Activated CD8-positive, alpha-beta memory T cell treated with anti-CD3 and anti-CD28 coated beads, Interleukin-2, amount 50 U/mL, for 48 hours (primary cell): ENCODE measurements around the gene FOXP1.

Experiments used
- DNase-seq: peaks from one replicate; pipeline ENCODE4 v3.0.0-alpha.2; 2020

The FOXP1 gene

DNA sequence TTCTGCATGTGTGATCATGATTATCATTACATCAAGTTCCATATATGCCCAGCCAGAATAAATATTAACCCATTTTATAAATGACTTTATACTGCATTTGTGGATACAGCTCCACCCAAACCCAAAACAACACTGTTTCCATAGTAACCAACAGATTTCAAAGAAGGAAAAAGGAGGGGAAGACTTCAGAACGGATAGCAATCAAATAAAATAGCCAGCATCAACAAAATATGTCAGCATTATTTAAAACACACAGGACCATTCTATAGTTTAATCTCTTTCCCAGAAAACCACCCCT, 114.4 kb downstream of the FOXP1 start:
- no peak for DNase-seq

DNA sequence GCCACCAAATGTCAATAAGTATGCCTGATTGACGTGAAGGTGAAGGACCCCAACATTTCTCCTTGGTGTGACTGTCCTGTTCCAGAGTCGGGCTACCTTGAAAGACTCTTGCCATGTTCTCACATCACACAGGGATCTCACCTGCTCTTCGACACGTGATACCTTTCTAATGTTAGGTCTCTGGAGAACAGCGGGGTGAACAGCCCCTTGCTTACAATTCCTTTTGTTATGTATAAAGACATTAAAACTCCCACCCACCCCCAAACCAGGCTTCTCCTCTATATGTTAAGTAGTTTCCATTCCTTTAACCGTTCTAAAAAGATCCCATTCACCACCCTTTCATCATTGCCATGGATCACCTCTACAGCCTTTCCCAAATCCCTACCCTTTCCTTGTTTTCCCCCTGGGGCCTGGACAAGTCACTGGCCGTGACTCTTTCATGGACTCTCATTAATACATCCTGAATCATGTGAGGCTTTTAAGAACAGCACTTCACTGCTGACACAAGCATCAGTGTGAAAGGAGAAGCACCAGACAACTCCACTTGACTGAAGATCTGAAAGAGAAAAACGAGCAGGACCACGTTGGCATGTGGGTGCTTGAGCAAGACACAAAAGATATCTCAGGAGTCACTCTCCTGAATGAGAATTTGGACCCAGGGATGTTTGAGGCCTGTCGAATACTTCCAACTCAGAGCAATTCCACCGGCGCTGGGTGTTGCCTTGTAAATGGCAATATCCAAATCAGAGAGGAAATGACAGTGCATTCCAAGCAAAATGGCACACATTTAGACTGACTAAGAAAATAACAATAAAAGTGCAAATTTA, 115.0 kb downstream of the FOXP1 start:
- DNase-seq: no peak

DNA sequence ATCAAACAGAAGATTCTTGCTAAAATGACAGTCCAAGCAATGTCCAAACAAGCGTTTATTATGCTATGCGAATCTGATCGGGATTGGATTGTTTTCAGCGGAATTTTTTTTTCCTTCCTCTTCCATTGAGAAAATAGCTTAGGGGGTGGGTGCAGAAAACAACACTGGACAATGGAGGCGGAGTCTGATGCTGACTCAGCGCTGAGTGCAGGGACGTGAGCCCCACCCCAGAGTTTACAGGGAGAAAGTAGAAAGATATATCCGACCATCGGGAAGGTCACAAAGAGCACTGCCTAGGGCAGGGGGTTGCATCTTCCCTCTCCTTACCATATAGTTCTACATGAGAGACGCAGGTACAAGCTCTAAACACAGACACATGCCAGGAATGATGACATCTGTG, 117.0 kb downstream of the FOXP1 start:
- DNase-seq: no peak

DNA sequence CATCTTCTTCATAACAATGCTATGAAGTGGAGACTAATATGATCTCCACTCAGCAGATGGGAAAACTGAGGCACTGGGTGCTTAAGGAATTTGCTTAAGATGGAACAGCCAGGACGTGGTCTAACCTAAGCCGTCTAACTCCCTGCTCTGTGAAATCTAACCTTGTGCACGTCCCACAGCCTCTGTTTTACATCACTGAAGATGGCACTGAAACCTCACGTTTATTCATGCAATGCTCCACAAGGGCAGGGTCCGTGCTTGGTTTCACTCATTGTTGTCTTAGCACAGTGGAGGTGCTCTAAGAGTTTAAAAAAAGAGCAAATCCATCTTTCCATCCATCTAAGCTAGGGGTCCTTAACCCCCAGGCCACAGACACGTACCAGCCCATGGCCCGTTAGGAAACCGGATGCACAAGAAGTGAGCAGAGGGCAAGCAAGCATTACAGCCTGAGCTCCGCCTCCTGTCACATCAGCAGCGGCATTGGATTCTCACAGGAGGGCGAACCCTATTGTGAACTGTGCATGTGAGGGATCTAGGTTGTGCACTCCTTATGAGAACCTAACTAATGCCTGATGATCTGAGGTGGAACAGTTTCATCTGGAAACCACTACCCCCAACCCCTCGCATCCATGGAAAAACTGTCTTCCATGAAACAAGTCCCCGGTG, 118.0 kb downstream of the FOXP1 start:
- no peak for DNase-seq

DNA sequence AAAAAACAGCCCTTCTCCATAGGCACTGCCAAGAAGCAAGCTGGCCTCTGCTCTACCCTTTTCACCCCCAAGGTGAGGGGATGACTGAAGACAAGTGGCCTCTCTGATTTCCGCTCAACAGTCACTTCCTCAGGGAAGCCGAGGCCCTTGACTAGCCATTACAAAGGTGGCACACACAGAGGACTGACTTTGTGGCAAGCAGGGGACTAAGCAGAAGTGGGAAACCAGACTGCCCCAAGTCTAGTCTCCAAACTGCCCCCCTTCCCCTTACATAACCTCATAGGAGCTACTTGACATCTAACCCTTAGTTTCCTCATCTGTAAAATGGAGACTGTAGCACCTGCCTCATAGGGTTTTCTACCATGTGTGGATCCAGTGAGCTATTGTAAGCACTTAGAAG, 118.9 kb downstream of the FOXP1 start:
- no peak for DNase-seq

DNA sequence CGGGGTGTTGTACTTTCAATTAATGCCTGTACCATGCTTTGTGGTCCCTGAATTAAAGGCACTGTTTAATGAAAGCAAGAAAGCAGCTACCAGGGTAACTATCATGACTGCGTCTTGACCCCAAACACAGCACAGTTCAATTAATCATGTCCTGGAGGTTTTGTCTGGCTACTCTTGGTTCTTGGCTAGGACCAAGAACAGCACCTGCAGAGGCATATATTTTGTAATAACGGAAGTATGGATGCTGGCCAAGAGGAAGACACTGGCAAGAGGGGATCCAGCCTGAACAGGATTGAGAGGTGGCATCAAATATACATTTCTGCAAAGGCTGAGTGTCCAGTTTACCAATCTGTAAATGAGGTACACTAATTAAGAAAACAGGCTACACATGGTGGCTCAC, 119.9 kb downstream of the FOXP1 start:
- no peak for DNase-seq

DNA sequence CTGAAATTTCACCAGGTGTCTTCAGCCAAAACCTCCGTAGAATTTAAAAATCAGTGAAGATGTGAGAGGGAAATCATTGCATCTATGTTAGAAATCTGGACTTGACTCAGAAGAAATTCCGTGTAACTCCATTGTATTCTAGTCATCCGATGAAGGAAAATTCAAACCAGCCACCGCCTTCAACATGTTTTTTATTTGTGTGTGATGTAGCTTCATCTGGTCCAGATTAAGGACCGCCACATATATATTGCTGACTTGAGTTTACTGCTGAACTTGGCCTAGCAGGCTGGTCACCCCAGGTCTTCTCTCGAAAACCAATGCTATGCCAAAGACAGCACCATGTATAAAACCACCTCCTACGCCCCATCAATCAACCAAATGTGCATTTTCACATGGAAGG, 120.9 kb downstream of the FOXP1 start:
- DNase-seq: no peak

DNA sequence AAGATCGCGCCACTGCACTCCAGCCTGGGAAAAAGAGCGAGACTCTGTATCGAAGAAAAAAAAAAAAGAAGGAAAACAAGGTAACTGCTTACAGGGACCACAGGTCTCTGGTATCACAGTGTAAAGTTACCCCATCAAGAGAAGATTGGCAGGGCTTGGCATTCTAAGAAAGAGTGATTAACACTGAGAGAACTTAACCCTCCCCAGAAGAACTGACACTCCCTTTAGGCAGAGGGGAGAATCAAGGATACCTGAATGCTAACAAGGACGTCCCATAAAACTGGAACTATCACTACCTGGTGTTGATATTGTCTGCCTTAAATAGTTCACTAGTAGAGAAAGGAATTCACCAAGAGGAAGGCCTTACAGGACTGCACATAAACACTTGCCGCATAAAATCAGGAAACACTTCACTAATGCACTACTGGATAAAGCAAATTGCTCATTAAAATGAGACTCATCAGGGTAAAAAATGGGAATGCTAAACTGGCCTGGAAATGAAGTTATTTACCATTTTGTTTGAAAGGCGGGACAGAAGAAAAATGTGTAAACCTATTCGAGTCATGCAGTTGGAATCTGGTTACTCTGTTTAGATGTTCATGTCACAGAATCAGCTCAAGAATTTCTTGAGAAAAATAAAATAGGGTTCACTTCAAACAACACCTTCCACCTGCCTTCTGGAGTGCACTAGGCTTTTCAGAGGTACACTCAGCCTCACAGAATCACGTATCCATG, 121.6 kb downstream of the FOXP1 start:
- no peak for DNase-seq

DNA sequence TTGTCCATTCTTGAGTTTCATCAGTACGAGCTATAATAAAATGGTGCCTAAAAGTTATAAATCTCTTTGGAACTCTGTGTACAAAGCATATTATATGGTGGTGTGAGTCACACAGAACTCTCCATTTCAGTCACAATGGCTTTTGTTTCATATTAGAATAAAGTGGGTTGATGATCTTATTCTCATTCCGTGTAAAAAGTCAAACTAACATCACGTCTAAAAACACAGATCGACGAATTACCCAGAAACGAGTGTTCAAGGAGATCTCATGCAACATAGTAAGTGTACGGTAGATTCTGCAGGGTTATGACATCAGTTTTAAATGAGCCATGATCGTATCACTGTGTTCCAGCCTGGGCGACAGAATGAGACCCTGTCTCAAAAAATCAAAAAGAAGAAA, 122.4 kb downstream of the FOXP1 start:
- DNase-seq: no peak

DNA sequence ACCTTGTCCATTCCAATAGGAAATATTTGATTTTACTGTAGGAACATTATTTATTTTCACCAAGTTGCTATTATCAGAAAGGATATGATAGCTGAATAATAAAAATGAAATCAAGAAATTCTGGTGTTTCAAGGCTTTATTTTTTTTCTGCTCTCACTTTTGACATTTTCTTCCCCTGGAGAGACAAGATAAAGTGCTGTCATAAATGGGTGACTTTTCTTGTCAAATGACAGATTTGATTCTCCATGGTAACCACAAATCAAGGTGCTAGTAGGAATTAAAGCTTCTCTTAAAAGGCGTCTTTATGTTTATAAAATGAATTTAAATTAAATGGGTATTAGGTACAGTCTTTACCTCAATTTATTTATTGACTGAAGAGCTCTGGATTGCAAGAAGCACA, 124.6 kb downstream of the FOXP1 start:
- no peak for DNase-seq

DNA sequence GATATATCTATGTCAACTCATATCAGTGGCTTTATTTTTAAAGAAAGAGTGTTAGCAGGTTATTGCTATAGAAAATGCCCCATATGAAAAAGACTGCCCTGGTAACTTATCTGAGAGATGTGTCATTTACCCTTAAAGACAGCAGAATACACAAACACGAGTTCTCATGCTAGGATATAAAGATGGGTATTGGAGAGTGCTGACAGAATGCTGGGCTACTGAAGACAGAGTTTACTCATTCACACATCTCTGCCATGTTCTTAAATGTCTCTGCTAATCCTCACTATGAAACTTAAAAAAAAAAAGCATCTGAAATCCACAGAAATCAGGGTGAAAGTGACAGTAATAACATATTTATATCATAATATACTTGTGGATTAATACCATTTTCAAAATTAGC, 126.7 kb downstream of the FOXP1 start:
- DNase-seq: no peak

DNA sequence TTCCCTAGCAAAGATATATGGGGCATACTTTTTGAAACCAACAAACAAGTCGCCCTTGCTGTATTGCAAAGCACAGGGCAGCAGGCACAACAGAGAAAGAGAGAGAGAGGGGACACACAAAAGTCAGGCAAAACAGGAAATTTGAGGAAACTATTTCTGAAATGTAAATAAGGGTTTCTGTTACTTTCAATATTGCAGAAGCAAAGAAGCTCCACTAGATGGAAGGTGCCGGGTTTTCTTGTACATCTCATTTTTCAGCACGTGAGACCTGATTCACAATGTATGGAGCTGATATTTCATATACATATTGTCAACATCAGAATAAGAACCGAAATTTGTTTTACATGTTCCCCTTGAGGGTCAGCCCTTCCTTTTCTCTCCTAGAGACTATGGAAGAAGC, 127.4 kb downstream of the FOXP1 start:
- DNase-seq: no peak

DNA sequence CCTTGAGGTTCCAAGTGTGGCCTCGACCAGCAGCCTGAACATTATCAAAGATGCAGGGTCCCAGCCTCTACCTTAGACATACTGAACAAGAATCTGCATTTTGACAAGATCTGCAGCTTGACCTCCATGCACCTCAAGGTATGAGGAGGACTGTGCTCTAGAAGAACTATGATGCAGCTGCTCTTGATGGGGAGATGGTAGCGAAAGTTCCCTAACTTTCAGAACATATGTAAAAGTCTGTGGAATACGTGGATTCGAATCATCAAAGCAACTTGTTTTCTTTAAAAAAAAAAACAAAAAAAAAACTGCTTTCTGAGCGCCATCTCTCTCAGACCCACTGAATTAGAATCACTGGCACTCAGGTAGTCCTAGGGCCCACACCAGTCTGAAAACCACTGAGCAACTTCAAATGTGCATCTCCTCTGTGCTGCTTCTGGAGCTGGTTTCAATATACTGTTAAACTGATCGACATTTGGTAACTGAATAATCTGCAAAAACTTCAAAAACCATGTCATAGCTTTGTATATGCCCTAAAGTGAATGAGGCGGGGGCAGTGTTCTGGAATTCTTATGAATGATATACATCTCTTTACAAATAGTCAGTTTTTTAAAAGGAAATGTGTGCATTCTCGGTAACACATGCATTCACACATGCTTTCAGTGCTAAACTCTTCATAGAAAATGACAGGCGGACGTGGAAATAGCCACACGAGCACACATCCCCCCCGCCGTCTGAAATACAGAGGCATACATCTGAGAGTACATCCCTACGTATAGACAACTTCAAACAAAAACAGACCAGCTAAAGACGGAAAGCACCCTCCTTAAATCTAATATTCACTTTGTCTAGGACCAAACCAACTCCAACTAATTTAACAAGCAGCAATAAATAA, 128.8 kb downstream of the FOXP1 start:
- no peak for DNase-seq

DNA sequence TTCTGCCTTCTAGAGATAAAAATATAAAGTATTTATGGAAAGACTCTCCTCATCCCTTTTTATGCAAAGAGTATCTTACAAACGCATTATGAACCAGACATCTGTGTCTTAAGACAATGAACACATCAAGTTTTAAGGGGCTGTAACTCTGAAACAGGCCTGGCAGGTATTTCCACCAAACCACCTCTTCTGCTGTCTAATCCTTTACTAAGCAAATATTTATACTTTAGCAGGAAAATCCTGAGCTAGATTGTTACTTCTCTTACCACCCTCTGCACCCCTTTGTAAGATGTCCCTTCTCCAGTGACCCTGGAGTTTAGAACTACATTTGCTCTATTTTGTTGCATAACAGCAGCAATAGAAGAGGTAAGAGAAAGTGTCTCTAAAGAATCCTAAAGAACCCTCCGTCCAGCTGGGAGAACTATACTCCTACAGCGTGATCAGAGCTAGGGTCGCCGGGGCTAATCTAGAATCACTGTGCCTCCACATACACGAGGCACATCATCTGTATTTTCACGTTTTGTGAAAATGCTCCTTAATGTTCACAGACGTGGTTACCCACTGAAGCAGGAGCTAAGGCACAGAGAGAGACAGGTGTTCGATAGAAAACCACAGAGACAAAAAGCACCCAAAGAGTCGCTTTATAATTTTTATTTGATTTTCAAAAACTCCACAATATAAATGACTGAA, 129.6 kb downstream of the FOXP1 start:
- no peak for DNase-seq

DNA sequence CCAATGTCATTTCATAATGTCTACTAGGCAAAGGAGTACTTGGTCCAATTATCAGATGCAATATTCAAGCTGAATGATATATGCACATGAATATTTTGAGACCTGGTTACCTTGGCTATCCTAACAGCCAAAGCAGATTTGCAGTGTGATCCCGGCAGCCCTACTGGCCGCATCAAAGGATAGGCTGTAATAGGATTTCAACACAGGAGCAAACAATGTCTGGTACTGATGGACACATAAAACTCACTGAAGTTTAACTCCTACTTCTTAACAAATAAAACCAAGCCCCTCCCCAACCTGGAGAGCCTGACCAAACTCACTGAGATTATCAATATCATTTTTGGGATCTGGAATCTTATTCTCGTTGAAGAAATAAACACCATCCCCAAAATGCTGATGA, 130.2 kb downstream of the FOXP1 start:
- DNase-seq: no peak

DNA sequence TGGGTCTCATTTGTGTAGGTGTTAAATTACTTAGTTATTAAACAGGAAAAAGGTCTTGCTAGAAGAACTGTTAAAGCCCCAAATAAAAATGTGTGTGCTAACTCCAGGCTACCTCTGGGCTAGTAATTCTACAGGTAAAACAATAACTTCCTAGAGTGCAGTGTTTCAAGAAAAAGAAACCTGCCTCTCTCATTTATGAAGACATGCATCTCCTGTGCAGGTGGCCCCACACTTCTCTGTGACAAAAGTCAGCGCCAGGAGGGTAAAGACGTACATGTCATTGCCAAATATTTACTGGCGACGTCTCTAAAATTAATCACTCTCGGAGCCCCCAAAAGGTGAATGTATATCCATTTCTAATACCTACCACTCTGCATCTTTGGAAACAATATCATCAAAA, 131.7 kb downstream of the FOXP1 start:
- DNase-seq: no peak

DNA sequence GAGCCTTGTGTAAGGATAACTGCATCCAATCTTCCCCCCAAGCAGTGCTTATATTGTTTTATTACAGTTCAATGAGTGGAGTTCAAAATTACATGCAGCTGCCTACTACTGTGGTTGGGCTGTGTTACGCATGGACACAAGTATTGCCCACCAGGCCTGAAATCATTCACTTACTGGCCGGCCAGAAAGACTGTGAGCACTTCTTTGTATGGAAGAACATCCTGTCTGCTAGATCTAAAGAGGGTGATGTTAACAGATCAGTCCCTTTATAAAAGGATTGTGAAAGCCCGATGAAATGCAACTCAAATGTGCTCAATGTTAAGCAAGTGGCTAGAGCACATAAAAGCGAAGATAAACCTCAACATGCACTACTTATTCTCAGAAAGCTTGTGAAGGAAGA, 132.5 kb downstream of the FOXP1 start:
- no peak for DNase-seq

DNA sequence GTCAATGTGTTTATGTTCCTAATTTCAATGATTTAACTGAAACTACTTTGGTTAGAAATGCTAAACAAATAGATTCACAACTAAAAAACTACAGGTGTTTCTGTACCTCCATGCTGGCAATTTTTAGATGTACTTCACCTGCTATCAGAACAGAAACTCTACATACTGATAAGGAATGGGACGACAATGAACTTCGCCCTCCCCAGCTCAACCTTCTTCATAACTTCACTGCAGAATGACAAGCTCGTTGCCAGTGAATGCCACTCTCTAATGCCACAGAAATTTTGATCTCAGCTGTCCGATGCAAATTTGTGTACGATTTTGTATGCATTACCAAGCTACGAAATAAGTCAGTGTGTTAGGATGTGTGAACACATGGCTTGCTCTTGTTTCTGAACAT, 133.4 kb downstream of the FOXP1 start:
- no peak for DNase-seq

DNA sequence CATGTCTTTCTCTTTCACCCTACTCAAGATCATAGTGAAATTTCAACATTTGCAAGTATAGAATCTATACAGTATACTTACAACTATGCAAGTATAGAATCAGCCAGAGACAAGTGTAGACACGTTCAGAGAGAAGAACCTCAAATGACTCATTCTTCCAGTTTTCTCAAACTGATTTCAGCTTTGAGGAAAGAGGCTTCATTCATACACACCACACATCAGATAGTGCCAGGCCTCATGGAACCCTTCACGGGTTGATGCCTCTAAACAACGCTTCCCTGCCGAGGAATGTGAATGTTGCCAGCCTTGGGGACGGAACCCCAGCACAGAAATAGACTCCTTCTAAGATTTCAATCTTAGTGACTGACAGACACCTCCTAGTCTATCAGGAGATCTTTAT, 135.7 kb downstream of the FOXP1 start:
- DNase-seq: no peak

DNA sequence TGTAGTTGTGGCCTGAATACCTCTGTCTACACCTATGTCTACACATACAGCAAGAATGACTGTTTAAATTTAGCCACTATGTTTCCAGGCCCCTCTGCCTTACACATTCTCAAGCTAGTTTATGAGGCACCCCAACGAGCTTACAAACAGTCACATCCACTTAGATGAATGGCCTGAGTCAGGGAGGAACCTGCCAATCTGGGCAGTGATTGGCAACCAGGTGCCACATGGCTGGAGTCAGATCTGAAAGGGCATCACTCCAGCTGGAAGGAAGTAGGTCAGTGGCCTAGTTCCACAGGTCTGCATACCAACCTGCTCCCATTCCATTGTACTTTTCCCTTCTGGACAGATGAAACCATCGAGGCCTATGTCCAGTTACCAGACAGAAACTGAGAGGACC, 136.3 kb downstream of the FOXP1 start:
- no peak for DNase-seq

DNA sequence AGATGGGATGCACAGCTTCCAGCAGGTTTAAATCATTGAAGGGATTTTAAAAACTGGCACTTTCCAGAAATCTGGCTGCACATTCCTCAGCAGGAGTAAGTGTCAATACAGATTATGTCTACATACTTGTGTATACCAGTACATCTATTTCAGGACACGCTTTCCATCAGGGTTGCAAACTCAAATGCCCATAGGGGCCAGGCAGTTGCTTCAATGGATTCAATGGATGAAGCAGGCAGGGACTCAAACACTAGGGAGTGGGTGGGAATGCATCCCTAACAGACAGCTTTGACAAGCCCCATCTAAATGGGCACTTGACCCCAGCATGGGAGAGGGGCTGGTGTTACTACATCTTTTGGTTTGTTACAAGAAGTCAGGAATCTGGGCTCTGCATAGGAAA, 136.8 kb downstream of the FOXP1 start:
- no peak for DNase-seq

DNA sequence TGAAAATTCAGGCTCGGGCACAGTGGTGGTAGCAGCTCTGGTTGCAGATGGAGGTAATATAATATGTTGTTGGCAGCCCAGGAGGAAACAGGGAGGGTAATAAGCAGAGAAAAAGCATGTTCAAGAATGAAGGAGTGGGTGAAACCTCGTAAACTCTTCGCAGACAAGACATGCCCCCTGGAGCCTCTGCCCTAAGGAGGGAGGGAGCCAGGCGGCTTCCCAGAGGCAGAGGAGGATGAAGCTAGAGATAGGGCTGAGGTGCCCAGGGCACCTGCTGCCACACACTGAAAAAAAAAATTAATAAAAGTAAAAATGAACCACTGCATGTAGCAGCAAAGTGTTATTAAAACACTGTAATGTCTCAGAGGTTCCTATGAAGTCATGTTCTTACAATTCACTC, 137.3 kb downstream of the FOXP1 start:
- DNase-seq: no peak

DNA sequence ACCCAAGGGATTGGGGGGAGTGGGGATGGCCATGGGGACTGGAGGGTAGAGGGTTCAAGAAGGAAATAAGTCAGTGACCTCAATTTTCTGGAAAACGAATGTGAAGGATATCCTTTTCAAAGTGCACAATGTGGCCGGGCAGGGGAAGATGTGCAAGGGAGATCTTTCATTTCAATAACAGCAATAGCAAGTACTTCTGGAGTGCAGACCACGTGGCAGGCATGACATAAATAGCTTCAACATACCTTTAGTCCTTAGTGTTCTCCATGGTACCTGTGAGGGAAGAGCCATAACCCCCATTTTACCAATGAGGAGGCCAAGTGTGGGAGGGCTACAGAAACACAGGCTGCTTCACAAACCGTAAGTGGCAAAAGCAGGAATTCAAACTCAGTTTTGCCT, 138.7 kb downstream of the FOXP1 start:
- DNase-seq: no peak
